Left cardiac atrium (tissue), 4 donors: ENCODE results near the gene SYNGR1. TPM values are rescaled to one million over a fixed set of nuclear protein-coding genes. Genes with fewer than 3 reads are reported as not detected.
A peak's percentile ranks its signal among the peaks of the same experiment; 100 is the strongest.
"Not testable (repeated sequence)": the region's sequence is repeated elsewhere in the genome, so short reads cannot be mapped to it uniquely, and the experiment has no call there.

Experiments used
- ATAC-seq, 2 donors: fragments of 200-7000 bp; cut with Tn5 transposase; one replicate each; pipeline ENCODE4 v1.9.1; 2020; ENCODE audit warnings: mild to moderate bottlenecking in 2 of 2, moderate library complexity in 2 of 2
- DNase-seq: peaks from one replicate; pipeline ENCODE4 v3.0.0-alpha.2; 2020
- intact Hi-C, 2 donors: fragments of 100-400 bp; cut with DNase I; formaldehyde crosslinking; loops; one replicate each; pipeline versions ENCODE4 v1.14.1 to v1.15.1; 2022 to 2023
- total RNA-seq, 2 donors: library from RNA; stranded (reverse); fragmentation: NEBNext Ultra II Directional; extraction: Animal tissue kit (Norgen Biotek cat#: 25700); gene quantifications; one replicate each; pipeline ENCODE4 v1.2.1, GENCODE V29; 2021
- donor health status: DM: no; HTN: yes; CAD: no.
- donor health status: DM: no; HTN: yes; CAD: no; lungs with severe emphysema.
- donor health status: DM: yes; HTN: yes; CAD: no.
- donor health status: Dilated cardiomyopathy.

The SYNGR1 gene
- total RNA-seq, 2 donors from 2014 or later: 48.3 to 60.8 TPM

GRCh38 chr22:39383841-39384625 lies 34.2 kb downstream of the SYNGR1 start:
- DNase-seq (no peak), ATAC-seq (no peak)
- intact Hi-C loops: no loop called here

GRCh38 chr22:39384750-39385480 lies 35.1 kb downstream of the SYNGR1 start:
- ATAC-seq (no peak), DNase-seq (no peak)
- intact Hi-C loops: no loop called here

GRCh38 chr22:39388261-39389011 lies 38.6 kb downstream of the SYNGR1 start:
- ATAC-seq: peak; percentile 96 to 98
- intact Hi-C loops: no loop called here

GRCh38 chr22:39389420-39389819 lies 39.6 kb downstream of the SYNGR1 start:
- no peak for DNase-seq
- intact Hi-C loops: no loop called here
- peak in 1 of 2 donors; percentile 30 for ATAC-seq

More at GRCh38 chr22:39388261-39389011, 38.6 kb downstream of the SYNGR1 start:
- DNase-seq: peak; percentile 93

- ATAC-seq: no peak
- DNase-seq: no peak
- intact Hi-C loops: no loop called here
Measured at GRCh38 chr22:39392341-39392948, 42.7 kb downstream of the SYNGR1 start.

GRCh38 chr22:39395936-39396796 lies 46.4 kb downstream of the SYNGR1 start:
- DNase-seq (no peak), ATAC-seq (no peak)
- intact Hi-C loops: no loop called here

- ATAC-seq (no peak), DNase-seq (no peak)
- intact Hi-C loops: no loop called here
Measured at GRCh38 chr22:39396797-39397195, 47.0 kb downstream of the SYNGR1 start.

GRCh38 chr22:39401301-39401631 lies 51.5 kb downstream of the SYNGR1 start:
- no peak for DNase-seq
- intact Hi-C loops: no loop called here
- no peak for ATAC-seq

GRCh38 chr22:39405346-39406085 lies 55.7 kb downstream of the SYNGR1 start:
- peak; percentile 58 for DNase-seq
- intact Hi-C loops: no loop called here
- peak; percentile 80 to 86 for ATAC-seq

- no peak for ATAC-seq
- intact Hi-C loops: no loop called here
- DNase-seq: no peak
Measured at GRCh38 chr22:39408173-39408572, 58.4 kb downstream of the SYNGR1 start.

- intact Hi-C loops: no loop called here
- no peak for DNase-seq
Measured at GRCh38 chr22:39408807-39409206, 59.0 kb downstream of the SYNGR1 start.

GRCh38 chr22:39409516-39410029 lies 59.8 kb downstream of the SYNGR1 start:
- intact Hi-C loops: no loop called here
- no peak for DNase-seq

More at GRCh38 chr22:39408807-39409206, 59.0 kb downstream of the SYNGR1 start:
- ATAC-seq: no peak

GRCh38 chr22:39410264-39410663 lies 60.5 kb downstream of the SYNGR1 start:
- ATAC-seq (no peak), DNase-seq (no peak)
- intact Hi-C loops: no loop called here

More at GRCh38 chr22:39409516-39410029, 59.8 kb downstream of the SYNGR1 start:
- no peak for ATAC-seq

- intact Hi-C loops, ATAC-seq, DNase-seq: not testable (repeated sequence)
Measured at GRCh38 chr22:39411828-39412365, 62.1 kb downstream of the SYNGR1 start.

- intact Hi-C loops, DNase-seq, ATAC-seq: not testable (repeated sequence)
Measured at GRCh38 chr22:39413204-39413603, 63.4 kb downstream of the SYNGR1 start.

GRCh38 chr22:39414377-39414776 lies 64.6 kb downstream of the SYNGR1 start:
- intact Hi-C loops: no loop called here

GRCh38 chr22:39414886-39415285 lies 65.1 kb downstream of the SYNGR1 start:
- ATAC-seq: peak; percentile 87 to 89
- DNase-seq: no peak

More at GRCh38 chr22:39414377-39414776, 64.6 kb downstream of the SYNGR1 start:
- no peak for DNase-seq
- ATAC-seq: no peak

More at GRCh38 chr22:39414886-39415285, 65.1 kb downstream of the SYNGR1 start:
- intact Hi-C loops: no loop called here
